GM21367 (cell line): Measurements from ENCODE around the gene ACBD6.

Experiments
- ATAC-seq: cut with Tn5 transposase; IDR thresholded peaks from one replicate; pipeline ENCODE4 v1.9.1; 2021; ENCODE audit not compliant: unreplicated experiment

Gene ACBD6

DNA sequence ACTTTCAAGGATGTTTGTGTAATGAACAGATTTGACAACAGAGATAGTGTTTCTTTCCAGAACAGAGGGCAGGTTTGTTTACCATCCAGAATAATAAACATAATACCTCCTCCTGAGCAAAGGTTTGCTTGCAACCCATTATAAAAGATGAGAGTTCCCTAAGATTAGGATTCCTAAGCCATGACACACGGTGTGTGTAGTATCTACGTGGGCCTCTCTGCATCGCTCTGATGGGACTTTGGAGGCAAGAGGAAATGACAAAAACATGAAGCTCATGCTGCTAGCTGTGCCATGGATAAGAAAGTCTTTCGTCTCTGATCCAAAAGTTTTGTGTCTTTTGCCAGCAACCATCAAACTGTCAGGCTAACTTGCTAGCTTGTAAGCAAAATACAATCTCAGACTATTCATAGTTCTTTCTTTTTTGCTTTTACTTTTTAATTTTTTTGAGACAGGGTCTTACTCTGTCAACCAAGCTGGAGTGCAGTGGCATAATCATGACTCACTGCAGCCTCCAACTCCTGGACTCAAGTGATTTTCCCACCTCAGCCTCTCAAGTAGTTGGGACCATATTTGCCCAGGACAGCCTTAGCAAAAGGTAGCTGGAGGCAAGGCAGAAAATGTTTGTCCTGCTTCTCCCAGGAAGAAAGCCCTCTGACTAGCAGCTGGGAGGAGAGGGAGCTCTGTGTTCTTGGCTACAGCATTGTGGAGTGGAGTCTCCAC lies 191.2 kb downstream of the ACBD6 start:
- no peak for ATAC-seq

GRCh38 chr1:180310095-180310494 lies 192.3 kb downstream of the ACBD6 start:
- ATAC-seq = no peak

DNA sequence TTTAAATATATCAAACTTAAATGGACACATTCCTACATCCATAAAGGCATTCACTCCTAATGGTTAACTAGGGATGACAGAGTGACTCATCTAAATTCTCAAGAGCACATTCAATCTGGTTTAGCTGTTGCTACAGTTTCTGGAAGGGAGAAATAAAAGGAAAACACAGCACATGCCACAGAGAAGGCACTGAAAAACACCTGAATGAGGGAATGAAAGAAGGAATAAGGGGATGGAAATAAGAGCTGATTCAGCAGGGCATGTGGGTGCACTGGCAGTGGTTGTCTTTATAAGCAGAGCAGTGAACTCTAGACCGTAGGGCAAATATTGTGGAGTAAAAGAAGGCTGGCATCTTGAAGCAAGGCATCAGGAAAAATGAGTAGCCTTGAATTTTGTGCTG lies 193.0 kb downstream of the ACBD6 start:
- ATAC-seq = no peak

- ATAC-seq = no peak
These were observed 201.1 kb downstream of the ACBD6 start for GRCh38 chr1:180301135-180301742.

- no peak for ATAC-seq
These were observed 202.7 kb downstream of the ACBD6 start for GRCh38 chr1:180299479-180300221.

GRCh38 chr1:180295999-180296398 lies 206.4 kb downstream of the ACBD6 start:
- no peak for ATAC-seq

GRCh38 chr1:180294711-180295110 lies 207.7 kb downstream of the ACBD6 start:
- no peak for ATAC-seq

DNA sequence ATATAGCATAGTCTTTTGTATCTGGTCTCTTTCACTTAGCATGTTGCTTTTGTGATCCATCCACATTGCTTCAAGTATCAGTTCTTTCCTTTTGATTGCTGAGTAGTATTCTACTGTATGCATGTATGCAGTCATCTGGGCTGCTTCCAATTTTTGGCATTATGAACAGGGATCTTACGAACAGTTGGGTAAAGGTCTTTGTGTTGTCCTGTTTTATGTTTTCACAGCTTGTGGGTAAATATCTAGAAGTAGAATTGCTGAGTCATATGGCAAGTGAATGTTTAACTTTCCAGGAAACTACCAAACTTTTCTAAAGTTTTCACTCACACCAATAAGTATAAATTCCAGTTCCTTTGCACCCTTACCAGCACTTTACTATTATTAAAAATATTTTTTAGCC lies 211.4 kb downstream of the ACBD6 start:
- no peak for ATAC-seq

GRCh38 chr1:180290265-180291001 lies 211.9 kb downstream of the ACBD6 start:
- no peak for ATAC-seq

DNA sequence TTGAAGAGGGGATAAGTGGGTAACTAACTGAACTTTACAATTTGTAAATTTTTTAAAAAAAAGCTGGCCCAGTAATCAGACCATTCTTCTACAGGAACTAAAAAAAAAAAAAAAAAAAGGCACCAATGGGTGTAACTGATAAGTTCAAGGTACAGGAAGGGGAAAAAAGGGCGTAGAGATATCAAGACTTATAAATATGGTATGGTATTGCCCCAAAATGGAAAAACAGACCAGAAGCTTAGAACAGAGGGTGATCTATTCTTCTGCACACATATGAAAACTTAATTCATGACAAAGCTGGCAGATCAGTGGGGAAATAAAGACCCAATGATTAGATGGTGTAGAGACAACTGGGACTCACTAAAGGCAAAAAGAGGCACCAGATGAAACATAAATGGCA lies 213.4 kb downstream of the ACBD6 start:
- no peak for ATAC-seq

DNA sequence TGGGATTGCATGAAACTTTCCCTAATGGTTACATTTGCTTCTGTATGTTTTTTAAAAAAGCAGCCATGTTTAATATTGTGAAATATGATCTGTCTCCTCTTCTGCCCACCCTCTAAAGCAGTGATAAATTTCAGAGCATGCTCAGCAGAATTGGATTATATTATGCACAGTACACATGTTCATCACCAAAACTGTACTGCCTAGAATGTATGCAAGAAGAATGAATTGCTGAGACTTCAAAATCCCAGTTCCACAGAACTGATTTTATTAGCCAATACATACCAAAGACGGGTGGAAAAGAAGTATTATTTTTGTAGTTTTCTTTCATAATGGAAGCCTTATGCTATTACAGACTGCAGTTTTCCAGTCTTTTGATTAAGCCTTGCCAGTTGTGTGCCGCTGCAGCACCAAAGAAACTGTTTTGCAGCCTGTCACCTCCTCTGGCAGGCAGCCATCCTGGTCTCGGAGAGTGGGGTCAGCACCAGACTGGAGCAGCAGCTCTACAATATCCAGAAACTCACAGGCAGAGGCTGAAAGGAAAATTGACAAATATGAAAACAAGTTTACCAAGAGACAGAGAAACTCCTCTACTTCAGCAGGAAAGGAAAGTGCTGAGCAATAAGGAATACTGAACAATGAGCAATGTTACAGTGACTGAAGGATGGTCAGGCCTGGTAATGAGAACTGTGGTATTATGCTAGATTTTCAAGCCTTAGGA lies 214.2 kb downstream of the ACBD6 start:
- ATAC-seq = no peak

GRCh38 chr1:180286417-180286816 lies 216.0 kb downstream of the ACBD6 start:
- ATAC-seq = no peak

- no peak for ATAC-seq
These were observed 219.3 kb downstream of the ACBD6 start for GRCh38 chr1:180283098-180283497.

- no peak for ATAC-seq
These were observed 219.9 kb downstream of the ACBD6 start for GRCh38 chr1:180282401-180283044.

DNA sequence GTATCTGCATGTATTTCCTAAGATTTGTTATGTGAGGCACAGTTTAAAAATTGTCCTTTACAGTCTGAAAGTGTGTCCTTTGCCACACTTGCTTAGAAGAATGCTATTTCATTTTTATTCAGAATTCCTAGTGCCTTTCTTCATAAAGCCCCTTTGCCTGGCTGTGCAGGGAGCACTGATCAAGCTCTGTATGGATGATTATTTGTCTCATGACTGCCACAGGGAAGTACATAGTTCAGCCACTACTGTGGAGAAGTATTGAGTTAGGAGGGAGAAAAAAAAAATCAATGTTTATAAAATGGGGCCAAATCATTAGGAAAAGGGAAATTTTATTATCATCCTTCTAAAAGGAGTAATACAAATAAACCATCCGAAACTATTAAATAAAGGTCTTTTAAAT lies 220.9 kb downstream of the ACBD6 start:
- no peak for ATAC-seq

GRCh38 chr1:180280617-180281016 lies 221.8 kb downstream of the ACBD6 start:
- no peak for ATAC-seq

GRCh38 chr1:180279651-180280050 lies 222.7 kb downstream of the ACBD6 start:
- ATAC-seq = no peak

DNA sequence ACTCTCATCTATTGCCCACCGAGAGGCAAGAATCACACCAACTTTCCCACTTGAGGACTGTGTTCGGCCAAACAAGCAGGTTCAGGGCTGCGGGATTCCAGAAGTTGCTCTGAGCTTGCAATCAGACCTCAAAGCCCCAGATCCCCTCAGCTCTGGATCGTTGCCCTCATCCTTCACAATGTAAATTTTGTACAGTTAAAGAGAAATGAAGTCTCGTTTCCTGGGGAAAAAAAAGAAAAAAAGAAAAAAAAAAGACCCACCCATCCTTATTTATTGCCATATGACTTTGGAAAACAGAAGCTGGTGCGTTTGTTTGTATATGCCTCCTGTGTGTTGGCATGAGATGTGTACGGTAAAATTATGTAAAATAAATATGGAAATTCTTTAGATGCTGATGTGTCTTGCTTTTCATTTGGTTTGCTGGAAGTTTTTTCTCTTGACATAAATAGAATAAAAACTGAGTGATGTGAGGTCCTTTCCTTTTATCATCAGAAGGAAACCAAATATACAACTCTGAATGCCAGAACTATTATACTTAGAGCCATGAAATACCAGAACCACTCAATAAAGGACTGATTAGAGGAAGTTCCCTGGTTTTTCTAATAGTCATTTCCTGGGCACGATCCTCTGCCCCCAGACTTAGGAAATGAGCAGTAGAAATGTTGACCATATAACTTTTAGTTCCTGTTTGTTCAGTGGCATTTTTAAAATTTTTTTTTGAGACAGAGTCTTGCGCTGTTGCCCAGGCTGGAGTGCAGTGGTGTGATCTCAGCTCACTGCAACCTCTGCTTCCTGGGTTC lies 223.6 kb downstream of the ACBD6 start:
- ATAC-seq = no peak

- ATAC-seq = no peak
These were observed 224.2 kb downstream of the ACBD6 start for GRCh38 chr1:180278194-180278515.
